Large intestine (tissue), 3 donors: Measurements from ENCODE around the gene UCHL1. TPM values are rescaled to one million over a fixed set of nuclear protein-coding genes. Genes with fewer than 3 reads are reported as not detected.
"Not testable (repeated sequence)": the region's sequence is repeated elsewhere in the genome, so short reads cannot be mapped to it uniquely, and the experiment has no call there.

Experiments used
- DNase-seq, 2 donors: peaks; one replicate each; pipeline versions ENCODE4 v3.0.0 to v3.0.0-alpha.2; 2013
- H3K27ac ChIP-seq: one replicate; pipeline ENCODE4 v1.5.1; 2013; ENCODE audit warnings: low read length
- H3K27me3 ChIP-seq: 2 replicates; pipeline ENCODE4 v1.6.1; 2013; ENCODE audit warnings: low read length; ENCODE audit not compliant: control insufficient read depth, insufficient read depth
- H3K36me3 ChIP-seq: 2 replicates; pipeline ENCODE4 v1.6.1; 2013; ENCODE audit warnings: low read length; ENCODE audit not compliant: control insufficient read depth, insufficient read depth
- H3K4me1 ChIP-seq: one replicate; pipeline ENCODE4 v1.6.1; 2013; ENCODE audit warnings: low read length; ENCODE audit not compliant: control insufficient read depth, insufficient read depth
- H3K4me3 ChIP-seq: one replicate; pipeline ENCODE4 v1.5.1; 2013; ENCODE audit warnings: low read length
- H3K9me3 ChIP-seq: one replicate; pipeline ENCODE4 v1.6.1; 2013; ENCODE audit warnings: mild to moderate bottlenecking, low read depth, low read length, moderate library complexity; ENCODE audit not compliant: control insufficient read depth
- WGBS: methylation state at CpG from one replicate; pipeline ENCODE4 v1.1.5; 2013; ENCODE audit warnings: low lambda C conversion rate; ENCODE audit not compliant: insufficient coverage; 5-methylcytosine and 5-hydroxymethylcytosine counted together
- polyA plus RNA-seq: library from polyadenylated mRNA; unstranded; fragments of 120-200 nt; gene quantifications from one replicate; pipeline ENCODE4 v1.2.1, GENCODE V29; 2013

Gene UCHL1
- polyA plus RNA-seq, 1 donor = 111 TPM

DNA sequence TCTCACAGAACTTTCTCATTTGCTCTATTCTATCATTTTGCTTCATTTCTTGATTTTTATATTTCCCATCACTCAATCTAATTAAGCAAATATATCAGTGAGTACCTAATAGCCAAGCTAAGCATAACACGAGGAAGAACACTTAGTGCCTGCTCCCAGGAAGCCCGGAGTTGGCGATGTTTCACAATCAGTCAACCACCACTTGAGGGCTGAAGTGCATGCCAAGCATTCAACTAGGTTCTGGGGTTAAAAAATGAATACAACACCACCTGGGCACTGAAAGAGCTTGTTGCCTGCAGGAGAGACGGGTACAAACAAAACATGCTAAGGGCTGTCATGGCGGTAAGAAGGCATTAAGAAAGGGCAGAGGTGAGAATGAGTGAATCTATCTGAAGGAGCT, 47.5 kb downstream of the UCHL1 start:
- Histone ChIP-seq H3K27ac (no peak overlapping the region), H3K4me3 (no peak overlapping the region), H3K36me3 (no peaks in the 10 kb centered on the region), H3K9me3 (no peaks in the 10 kb centered on the region), H3K27me3 (no peaks in the 10 kb centered on the region), H3K4me1 (no peaks in the 10 kb centered on the region)
- DNase-seq = no peak
- WGBS = 100% methylated on average over 2 of the region's 5 CpGs

DNA sequence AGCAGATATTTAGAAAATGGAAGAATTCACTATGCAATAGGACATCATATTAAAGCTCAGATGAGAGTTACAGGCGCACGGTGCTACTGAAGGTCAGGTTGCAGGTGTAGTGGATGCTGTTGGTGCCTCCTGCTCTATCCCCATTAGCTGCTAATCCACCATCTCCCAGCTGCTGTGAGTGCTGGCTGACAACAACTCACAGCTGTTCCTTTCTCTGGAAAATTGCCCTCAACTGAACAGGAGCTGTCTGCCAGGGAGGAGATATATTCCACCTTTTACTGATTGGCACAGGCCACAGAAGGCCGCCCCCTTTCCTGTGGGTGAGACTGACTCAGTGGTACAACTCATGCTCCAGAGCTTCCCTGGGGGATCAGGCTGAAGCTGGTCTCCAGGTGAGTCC, 48.7 kb downstream of the UCHL1 start:
- Histone ChIP-seq H3K27ac (no peak overlapping the region), H3K27me3 (no peaks in the 10 kb centered on the region), H3K36me3 (no peaks in the 10 kb centered on the region), H3K9me3 (no peaks in the 10 kb centered on the region), H3K4me3 (no peak overlapping the region), H3K4me1 (no peaks in the 10 kb centered on the region)
- no CpG with 5 or more reads among the region's 3 CpGs for WGBS
- no peak for DNase-seq

GRCh38 chr4:41307638-41308037, 50.9 kb downstream of the UCHL1 start:
- H3K4me1 ChIP-seq = no peaks in the 10 kb centered on the region
- H3K27ac ChIP-seq = no peak overlapping the region
- no peak for DNase-seq
- 80% methylated on average over 1 of the region's 1 CpG for WGBS
- H3K9me3 ChIP-seq = peaks cover 3% of the 10 kb centered on the region
- no peaks in the 10 kb centered on the region for H3K27me3 ChIP-seq
- no peaks in the 10 kb centered on the region for H3K36me3 ChIP-seq
- no peak overlapping the region for H3K4me3 ChIP-seq

GRCh38 chr4:41308398-41308797, 51.7 kb downstream of the UCHL1 start:
- H3K36me3 ChIP-seq = no peaks in the 10 kb centered on the region
- no peaks in the 10 kb centered on the region for H3K4me1 ChIP-seq
- no peaks in the 10 kb centered on the region for H3K27me3 ChIP-seq
- no peak for DNase-seq
- H3K4me3 ChIP-seq = no peak overlapping the region
- no CpG with 5 or more reads among the region's 2 CpGs for WGBS
- peaks cover 3% of the 10 kb centered on the region for H3K9me3 ChIP-seq
- H3K27ac ChIP-seq = no peak overlapping the region

DNA sequence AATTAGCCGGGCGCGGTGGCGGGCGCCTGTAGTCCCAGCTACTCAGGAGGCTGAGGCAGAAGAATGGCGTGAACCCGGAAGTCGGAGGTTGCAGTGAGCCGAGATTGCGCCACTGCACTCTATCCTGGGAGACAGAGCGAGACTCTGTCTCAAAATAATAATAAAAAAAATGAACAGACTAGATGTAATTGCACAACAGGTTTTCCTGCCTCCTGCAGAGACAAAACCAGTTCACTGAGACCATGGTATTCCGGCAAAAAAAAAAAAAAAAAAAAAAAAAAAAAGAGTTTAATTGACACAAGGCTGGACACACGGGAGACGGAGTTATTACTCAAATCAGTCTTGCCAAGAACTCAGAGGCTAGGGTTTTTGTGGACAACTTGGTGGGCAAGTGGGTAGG, 58.7 kb downstream of the UCHL1 start:
- H3K27ac ChIP-seq, H3K36me3 ChIP-seq, H3K9me3 ChIP-seq, H3K4me3 ChIP-seq, H3K27me3 ChIP-seq, H3K4me1 ChIP-seq, DNase-seq: not testable (repeated sequence)
- 97% methylated on average over 6 of the region's 14 CpGs for WGBS

GRCh38 chr4:41315862-41316261, 59.1 kb downstream of the UCHL1 start:
- Histone ChIP-seq H3K36me3 (no peaks in the 10 kb centered on the region), H3K4me1 (no peaks in the 10 kb centered on the region), H3K4me3 (no peak overlapping the region), H3K27me3 (no peaks in the 10 kb centered on the region), H3K27ac (no peak overlapping the region), H3K9me3 (peaks cover 3% of the 10 kb centered on the region)
- no peak for DNase-seq
- no CpG with 5 or more reads among the region's 1 CpG for WGBS

Other genes with a start within 250 kb of the UCHL1 start
- gene APBB2, start 42.4 kb upstream of the UCHL1 start, polyA plus RNA-seq = 26.6 TPM